GM18526 (cell line): ENCODE data around the gene LMF2.

Experiments used
- POLR2A ChIP-seq: IDR thresholded peaks from 3 replicates; pipeline ENCODE4 v1.6.1; 2011; ENCODE audit not compliant: insufficient read length; ENCODE audit errors: extremely low read depth

Gene LMF2

DNA sequence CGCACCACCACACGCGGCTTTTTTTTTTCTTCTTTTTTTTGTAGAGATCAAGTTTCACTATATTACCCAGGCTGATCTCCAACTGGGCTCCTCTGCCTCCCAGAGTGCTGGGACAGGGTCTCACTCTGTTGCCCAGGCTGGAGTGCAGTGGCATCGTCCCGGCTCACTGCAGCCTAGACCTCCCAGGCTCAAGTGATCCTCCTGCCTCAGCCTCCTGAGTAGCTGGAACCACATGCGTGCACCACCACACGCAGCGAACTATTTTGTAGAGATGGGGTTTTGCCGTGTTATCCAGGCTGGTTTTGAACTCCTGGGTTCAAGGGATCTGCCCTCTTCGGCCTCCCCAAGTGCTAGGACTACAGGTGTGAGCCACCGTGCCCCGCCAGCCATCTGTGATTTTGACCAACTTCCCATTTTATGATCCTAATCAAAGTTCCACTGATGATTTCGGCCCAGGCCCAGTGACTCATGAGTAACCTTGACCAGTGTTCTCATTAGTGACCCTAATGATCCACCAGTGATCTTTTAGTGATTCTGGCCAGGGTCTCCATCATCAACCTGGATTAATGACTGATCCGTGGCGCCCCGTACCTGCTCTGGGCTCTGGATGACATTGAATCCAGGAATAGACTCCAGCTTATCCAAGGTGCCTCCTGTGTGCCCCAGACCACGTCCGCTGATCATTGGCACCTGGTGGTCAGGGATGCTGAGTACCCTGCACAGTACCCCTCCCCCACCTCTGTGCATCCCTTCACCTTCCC is 20.6 kb upstream of the LMF2 start:
- peak; percentile 32 for TF ChIP-seq POLR2A

DNA sequence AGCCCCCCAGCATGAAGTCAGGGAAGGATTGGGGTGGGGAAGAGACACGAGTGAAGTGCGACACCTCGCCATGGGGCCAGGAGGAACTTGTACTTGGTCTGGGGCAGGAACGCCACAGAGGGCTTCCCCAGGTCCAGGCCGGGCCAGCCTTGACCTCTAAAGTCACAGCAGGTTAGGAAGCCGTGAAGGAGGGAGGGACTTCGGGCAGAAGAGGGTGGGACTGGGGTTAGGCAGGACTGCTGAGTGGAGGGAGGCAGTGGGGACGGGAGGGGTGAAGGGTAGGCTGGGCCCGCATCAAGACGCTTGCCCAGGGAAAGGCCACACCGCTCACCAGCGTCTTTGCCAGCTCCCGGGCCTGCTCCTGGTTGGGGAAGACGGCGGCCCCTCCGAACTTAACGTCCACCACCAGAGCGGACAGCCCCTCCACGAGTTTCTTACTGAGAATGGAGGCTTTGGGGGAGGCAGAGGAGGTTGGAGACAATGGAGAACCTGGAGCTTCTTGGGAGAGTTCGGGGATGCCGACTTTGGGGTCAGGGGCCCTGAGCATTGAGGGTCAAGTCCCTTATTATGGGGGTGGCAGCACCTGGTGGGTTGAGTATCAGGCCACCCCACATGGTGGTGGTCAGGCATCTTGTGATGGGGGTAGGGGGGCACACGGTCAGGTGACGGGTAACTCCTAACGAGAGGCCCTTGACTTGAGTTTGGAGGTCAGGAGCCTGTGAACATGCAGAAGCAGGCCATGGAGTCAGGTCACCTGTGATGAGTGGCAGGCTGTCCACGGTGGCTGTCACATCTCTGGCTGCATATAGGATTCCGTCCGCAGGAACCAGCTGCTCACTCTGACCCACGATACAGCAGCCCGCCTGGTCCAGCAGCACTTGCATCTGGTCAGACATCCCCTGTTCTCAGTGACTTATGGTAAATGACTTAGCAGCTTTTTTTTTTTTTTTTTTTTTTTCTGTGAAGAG is 19.6 kb upstream of the LMF2 start:
- peak; percentile 66 for TF ChIP-seq POLR2A

DNA sequence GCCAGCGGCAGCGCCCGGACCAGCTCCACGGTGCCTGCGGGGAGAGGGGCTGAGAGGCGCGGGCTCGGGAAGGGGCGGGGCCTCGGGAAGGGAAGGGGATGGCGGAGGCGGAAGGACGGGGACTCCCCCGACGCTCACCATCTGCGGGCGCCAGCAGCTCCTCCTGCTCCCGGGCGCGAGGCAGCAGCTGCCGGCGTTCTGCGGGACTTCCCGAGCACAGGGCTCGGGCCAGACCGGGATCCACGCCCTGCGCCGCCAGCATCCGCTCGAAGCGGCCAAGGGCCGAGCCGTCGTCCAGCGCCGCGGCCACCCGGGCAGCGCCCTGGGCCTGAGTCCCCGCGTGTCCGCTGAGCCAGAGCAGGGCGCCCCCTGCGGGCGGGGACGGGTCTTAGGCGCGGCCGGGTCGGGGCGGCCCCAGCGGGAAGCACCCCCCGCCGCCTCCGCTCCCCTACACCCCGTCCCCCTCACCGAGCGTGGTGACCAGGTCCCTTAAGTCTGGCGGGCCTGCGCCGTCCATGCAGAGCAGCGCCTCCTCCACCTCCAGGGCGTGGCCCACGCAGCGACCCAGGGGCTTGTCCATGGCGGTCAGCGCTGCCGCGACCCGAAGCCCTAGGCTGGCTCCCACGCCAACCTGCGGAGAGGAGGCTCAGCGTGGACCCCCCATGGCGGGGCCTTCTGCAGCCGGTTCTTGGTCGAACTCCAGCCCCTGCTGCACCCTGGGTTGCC is 18.8 kb upstream of the LMF2 start:
- peak; percentile 46 for TF ChIP-seq POLR2A

DNA sequence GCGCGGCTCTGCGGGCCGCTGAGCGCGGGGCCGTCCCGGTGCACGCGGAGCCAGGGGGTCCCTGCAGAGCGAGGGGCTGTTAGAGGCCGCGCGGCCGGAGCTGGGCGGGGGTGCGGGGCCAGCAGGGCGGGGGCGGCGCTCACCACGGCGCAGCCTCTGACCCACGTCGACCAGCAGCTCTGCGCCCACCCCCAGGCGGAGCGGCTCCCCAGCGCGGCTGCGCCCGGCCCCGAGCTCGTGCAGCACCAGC is 18.3 kb upstream of the LMF2 start:
- TF ChIP-seq POLR2A = no peak

DNA sequence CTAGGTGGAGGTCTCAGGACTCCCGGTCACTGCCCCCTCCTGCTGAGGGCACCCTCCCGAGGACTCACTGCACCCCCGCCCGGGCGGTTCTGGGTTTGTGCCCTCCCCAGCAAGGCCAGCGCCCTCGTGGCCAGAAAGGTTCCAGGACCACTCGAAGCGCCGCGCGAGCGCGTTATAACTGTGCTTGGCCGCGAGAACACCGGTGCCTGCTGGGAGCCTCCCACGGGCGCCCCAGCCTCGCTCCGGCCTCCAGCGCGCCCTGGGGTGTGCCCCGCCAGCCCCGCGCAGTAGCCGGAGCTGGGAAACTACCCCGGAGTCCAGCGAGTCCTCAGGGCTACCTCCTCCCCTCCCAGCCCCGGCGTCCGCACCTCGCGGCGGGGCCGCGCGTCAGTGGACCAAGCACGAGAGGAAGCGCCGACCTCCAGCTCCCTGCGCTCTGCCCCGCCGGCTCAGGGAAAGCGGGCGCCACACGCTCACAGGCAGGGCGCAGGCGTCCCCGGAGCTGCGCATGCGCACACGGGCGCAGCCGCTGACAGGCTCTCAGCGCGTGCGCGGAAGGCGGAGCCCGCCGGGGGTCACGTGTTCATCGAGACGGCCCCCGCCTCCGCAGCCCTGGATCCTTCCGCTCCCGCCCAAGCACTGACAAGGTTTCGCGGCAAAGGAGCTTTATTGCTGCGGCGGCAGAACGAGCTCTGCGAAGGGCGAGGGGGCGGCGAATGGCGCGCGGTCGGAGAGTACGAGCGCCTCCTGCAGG is 17.8 kb upstream of the LMF2 start, which contains the start of gene SCO2:
Gene SCO2 (minus strand): TSS at position 495 of the 754 bp plus-strand sequence. CDS start 1,187 bp downstream, outside the sequence.
- peak; percentile 86 for TF ChIP-seq POLR2A

DNA sequence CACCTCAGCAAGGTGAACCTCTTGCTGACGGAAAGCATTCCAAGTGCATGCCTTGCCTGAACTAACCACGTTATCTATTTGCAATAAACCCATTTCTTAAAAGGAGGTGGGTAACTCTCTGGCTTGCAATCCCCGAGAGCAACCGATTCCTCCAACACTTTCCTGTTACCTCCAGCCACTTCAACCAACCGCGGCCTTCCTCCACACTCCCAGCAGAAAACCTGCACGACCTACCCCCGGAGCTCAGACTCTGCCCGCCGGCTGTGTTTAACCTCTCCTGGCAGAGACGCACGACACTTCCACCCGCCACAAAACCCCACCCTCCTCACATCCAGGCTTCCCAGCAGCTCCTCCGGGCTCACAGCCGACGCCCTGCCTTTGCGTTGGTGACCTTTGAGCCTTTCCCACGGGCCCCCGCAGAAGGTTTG is 17.2 kb upstream of the LMF2 start:
- TF ChIP-seq POLR2A = no peak

DNA sequence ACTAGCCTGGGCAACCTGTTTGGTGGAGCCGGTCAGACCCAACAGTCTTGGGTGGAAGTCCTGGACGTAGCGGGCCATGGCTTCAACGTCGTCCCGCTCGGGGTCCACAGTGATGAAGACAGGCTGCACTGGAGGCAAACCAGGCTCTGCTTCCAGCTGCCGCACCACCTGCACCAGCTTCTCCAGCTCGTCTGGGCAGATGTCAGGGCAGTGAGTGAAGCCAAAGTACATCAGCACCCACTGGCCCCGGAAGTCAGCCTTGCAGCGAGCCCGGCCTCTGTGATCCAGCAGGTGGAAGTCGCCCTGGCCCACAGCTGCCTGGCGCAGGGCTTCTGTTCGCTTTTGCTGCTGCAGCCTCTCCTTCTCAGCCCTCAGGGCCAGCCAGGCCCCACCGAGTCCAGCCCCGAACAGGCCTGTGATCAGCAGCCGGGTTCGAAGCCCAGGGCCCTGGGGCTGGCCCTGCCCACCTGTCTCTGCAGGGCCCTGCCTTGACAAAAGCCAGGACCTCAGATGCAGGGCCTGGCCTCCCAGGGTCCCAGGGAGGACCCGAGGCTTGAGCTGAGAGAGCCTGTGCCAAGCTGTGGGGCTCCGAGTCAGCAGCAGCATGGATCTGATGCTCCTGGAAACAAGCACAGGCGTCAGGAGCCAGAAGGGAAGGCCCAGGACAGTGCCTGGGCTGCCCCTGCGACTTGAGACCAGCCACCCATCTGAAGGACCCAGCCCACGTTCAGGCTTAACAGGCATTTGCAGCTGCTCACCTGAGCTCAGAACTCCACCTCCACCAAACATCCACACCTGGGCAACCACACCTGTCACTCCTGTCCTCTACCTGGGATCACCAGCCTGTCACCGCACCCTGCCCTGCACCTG is 16.5 kb upstream of the LMF2 start:
- TF ChIP-seq POLR2A = no peak

DNA sequence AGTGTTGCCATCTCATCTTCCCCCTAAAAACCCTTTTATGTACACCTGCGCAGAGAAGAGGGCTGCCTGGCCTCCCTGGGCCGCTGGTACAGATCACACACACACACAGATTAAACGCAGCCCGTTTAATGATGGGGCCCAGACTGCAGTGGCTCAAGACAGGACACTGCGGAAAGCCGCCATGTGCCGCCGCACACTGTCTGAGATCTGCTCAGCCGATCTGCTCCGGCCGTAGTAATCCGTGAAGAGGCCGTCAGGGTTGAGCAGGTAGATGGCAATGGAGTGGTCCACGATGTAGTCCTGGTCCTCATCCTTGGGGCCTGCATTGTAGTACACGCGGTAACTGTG is 15.9 kb upstream of the LMF2 start:
- no peak for TF ChIP-seq POLR2A

DNA sequence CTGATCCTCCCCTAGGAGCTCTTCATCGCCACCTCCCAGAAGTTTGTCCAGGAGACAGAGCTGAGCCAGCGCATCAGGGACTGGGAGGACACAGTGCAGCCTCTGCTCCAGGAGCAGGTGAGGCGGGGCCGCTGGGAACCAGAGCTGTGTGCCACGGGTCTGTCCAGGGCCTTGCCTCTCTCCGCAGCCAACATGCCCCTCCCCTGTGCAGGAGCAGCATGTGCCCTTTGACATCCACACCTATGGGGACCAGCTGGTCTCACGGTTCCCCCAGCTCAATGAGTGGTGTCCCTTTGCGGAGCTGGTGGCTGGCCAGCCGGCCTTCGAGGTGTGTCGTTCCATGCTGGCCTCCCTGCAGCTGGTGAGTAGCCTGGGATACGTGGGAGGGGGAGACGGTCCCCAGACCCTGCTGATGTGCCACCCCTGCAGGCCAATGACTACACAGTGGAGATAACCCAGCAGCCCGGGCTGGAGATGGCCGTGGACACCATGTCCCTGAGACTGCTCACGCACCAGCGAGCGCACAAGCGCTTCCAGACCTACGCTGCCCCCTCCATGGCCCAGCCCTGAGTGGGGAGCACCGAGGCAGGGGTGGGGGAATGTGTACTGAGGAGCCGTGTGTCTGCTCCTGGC is 15.4 kb upstream of the LMF2 start:
- no peak for TF ChIP-seq POLR2A

DNA sequence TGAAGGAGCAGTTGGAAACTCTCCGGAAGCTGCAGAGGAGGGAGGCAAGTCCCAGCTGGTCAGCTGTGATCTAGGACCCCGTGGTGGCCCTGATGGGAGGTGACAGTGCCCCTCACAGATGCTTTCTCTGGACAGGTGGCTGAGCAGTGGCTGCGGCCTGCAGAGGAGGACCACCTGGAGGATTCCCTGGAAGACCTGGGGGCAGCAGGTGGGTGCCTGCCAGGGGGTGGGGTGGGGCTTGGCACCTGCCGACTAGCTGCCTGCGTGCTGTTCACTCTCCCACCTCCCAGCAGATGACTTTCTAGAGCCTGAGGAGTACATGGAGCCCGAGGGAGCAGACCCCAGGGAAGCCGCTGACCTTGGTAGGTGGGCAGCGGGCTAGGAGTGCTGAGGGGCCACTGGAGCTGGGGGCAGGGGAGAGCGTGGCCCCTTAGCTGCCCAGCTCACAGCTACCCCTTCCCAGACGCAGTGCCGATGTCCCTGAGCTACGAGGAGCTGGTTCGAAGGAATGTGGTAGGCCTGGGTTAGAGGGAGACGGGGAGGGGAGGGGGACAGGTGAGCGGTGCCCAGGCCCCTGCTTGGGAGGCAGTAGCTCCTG is 14.8 kb upstream of the LMF2 start:
- TF ChIP-seq POLR2A = no peak

DNA sequence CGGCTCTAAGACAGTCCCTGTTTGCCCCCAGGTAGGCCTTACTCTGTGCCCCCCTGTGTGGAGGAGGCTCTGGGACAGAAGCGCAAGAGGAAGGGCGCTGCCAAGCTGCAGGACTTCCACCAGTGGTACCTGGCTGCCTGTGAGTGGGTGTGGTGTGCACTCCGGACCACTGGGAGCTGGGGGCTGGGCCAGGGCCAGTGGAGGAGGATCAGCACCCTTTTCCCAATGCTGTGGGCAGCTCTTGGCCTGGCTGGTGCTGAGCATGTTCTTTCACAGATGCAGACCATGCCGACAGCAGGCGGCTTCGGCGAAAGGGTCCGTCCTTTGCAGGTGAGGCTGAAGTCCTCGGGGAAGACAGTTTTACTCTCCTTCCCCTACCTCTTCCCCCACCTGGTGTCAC is 14.2 kb upstream of the LMF2 start:
- no peak for TF ChIP-seq POLR2A

DNA sequence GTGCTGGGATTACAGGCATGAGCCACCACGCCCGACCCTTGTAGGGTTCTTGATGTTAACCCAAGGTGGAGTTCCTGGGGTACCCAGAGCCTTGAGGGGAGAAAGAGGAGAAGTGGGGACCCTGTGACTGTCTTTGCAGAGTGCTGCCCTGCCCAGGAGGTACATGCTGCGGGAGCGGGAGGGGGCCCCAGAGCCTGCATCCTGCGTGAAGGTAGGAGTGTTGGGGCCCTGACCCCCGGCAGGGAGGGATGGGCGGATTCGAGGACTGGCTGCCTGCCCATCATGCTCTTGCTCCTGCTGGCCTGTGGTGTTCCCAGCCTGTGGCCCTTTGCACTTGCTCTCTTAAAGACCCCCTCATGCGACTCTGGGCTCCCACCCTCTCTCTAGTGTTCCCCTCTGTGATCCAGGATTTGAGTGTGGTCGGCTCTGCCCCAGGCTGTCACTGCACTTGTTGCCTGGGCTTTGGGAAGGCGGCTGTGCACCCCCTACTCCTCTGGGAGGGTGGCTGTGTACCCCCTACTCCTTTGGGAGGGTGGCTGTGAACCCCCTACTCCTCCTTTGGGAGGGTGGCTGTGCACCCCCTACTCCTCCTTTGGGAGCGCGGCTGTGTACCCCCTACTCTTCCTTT is 13.4 kb upstream of the LMF2 start:
- TF ChIP-seq POLR2A = no peak

DNA sequence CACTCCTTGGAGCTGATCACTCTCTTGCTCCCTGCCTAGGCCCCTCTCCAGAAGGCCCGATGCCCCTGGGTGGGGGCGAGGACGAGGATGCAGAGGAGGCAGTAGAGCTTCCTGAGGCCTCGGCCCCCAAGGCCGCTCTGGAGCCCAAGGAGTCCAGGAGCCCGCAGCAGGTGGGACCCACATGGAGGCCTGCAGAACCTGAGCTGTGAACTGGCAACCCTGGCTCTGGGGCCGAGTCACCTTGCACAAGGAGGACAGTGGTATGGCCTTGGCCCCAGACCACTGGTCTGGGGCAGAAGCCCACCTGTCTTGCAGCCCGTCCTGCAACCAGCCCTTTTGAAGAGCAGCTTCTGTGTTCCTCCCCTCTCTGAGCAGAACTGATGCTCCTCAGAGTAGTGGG is 11.6 kb upstream of the LMF2 start:
- TF ChIP-seq POLR2A = no peak
